HG03064 (cell line): Measurements from ENCODE around the gene PTPRJ.
"Not testable (repeated sequence)": the region's sequence is repeated elsewhere in the genome, so short reads cannot be mapped to it uniquely, and the experiment has no call there.

Experiments
- ATAC-seq: cut with Tn5 transposase; IDR thresholded peaks from one replicate; pipeline ENCODE4 v1.9.1; 2021; ENCODE audit warnings: low read depth; ENCODE audit not compliant: unreplicated experiment

The PTPRJ gene

DNA sequence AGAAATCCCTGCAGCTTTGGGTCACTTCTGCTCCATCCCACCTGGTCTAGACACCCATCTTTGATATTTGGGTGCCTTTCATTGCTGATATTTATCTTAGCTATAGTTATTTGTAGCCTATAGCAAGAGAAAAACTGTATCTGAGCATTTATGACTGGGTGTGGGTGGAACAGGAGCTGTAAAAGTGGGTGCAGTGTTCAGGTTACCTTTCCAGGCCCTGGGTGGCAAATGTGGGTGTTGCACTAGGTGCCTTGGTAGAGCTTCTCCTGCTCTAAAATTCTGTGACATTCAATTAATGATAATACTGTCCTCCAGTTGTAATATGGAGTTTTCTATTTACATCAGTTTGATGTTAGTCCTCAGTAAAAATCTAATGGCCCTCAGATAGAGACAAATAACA is 157.9 kb downstream of the PTPRJ start:
- no peak for ATAC-seq

DNA sequence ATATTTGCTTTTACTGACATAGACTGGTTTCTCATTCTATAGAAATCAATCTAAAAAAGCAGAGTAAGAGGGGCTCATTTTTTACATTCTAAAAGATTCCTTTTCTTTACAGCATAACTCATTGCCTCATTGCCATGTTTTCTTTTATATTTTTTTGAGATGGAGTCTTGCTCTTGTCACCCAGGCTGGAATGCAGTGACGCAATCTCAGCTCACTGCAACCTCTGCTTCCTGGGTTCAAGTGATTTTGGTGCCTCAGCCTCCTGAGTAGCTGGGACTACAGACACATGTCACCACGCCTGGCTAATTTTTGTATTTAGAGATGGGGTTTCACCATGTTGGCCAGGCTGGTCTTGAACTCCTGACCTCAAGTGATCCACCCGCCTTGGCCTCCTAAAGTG is 159.5 kb downstream of the PTPRJ start:
- ATAC-seq: not testable (repeated sequence)

DNA sequence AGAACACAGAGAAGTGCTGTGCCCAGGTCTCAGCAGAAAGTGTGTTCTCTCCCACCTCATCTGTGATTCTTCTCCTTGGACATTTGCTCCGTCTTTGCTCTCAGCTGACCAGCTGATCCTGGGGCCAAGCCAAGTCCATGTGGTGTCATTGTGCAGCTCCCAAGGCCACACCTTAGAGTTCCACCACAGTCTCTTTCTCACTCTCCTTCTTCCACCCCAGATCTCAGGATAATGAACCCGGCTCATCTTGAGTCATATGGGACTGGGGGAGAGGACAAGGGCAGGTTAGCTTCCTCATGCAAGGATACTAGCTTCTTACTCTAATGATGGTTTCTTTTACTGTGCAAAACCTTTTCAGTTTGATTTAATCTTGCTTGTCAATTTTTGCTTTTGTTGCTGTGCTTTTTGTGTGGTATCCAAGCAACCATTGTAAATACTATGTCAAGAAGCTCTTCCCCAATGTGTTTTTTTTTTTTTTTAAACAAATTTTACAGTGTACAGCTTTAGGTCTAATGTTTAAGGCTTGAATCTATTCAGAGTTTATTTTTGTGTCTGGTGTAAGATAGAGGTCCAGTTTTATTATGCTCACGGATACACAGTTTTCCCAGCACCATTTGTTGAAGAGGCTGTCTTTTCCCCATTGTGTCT is 161.2 kb downstream of the PTPRJ start:
- ATAC-seq: no peak

DNA sequence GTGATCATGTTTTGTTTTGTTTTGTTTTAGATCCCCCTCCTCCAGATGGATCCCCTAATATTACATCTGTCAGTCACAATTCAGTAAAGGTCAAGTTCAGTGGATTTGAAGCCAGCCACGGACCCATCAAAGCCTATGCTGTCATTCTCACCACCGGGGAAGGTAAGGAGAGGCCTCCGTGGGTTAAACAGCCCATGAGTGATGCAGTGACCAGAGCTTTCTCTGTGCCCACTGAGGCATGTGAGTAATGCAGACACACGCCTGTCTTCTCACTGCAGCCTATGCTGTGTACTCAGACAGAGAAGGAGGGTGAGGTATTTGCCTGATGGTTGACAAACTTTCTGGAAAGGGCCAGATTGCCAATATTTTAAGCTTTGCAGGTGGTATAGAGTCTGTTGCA is 162.5 kb downstream of the PTPRJ start:
- ATAC-seq: no peak

DNA sequence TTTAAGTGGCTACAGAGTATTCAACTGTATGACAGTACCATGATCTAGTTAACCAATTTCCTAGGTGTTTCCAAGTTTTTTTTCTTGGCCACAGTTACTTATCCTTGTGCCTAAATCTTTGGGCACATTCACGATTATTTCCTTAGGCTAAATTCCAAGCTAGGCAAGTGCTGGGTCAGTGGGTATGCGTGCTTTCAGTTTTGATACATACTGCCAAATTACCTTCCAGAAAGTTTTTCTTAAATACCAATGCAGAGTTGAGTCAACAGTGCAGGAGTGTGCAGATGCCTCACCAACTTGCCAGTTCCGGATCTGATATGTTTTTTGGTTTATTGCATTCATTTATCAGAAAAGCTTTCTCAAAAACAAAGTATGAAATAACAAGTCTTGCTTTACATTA is 168.4 kb downstream of the PTPRJ start:
- no peak for ATAC-seq

DNA sequence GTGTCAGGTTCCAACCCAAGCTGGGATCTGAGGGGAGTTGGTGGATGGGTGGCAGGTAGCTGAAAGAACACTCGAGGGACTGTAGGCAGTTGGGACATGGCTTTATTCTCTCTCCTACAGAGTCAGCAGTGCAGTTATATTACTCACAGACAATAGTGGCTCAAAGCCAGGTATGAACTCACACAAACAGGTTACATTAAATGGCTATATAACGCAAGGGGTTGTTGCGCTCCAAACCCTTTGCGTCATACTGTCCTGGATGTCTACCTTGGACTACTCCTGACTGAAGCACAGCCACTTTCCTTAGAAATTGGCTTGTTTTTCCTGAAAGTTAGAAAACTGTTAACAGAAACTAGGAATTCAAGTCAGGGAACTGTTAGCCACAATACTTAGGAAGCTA is 169.9 kb downstream of the PTPRJ start:
- no peak for ATAC-seq

DNA sequence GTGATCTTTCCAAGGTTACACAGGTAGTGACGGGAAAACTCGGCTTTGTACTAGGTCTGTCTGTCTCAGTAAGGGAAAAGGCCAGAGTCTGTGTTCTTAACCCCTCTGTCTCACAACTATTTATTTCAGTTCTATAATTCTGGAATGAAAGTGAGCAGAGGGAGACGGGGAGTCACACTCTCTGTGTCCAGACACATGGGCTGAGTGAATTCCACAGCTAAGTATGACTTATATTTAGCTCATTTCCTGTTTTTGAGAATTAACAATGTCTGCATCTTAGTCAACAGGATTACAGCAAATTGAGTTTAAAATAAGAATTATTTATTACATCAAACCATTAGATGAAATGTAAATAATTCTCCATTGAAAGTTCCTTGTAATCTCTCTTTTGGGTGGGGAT is 173.8 kb downstream of the PTPRJ start:
- no peak for ATAC-seq

DNA sequence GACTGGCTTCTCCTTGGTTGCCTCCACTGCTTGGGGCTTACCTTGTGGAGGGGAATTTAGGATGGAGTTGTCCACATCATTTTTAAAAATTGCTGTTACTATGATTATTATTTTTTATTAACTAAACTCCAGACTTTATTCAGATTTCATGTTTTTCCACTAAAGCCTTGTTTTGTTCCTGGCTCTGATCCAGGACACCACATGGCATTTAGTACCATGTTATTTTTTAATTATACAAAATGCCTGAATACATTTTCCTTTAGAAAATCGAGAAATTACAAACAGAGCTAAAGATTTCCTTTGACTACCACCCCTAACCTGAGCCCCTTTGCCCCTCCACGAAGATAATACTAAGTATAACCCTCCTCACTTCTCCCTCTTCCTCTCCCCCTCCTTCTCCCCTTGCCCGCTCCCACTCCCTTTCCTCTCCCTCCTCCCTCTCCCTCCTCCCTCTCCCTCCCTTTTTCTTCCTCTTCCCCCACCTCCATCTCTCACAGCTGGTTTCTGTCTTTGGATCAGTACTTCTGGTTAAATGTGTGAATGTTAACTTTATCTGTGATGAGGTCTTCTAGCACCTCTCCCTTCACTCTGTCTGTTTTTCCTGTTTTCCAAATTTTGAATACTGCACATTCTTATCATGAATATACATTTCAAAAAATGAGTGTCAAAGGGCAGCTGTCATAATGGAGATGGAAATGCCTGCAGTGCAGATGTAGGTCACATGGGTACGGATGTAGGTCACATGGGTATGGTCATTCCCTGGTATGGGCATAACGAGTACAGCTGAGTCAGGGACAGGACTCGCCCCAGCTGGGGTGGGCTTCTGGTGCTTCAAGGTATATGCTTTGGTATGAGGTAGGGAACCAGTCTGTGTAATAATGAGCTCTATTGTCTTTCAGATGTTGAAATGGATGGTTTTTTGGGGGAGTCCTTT is 181.9 kb downstream of the PTPRJ start:
- no peak for ATAC-seq

DNA sequence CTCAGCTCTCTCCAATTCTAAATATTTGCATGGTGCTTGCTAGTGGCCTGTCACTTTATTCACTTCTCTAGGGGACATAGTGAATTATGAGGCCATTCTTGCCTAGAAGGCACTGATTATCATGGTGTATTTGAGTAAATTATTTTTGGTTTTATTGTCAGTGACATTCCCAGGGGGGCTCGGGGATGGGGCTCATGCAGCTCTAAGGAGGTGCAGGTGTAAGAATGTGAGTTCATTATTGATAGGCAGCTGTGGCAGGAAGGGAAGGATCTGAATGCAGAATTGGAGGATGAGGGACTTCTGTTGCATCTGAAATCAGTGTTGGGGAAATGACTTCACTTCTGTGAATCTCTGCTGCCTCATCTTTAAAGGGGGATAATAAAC is 182.5 kb downstream of the PTPRJ start:
- no peak for ATAC-seq

DNA sequence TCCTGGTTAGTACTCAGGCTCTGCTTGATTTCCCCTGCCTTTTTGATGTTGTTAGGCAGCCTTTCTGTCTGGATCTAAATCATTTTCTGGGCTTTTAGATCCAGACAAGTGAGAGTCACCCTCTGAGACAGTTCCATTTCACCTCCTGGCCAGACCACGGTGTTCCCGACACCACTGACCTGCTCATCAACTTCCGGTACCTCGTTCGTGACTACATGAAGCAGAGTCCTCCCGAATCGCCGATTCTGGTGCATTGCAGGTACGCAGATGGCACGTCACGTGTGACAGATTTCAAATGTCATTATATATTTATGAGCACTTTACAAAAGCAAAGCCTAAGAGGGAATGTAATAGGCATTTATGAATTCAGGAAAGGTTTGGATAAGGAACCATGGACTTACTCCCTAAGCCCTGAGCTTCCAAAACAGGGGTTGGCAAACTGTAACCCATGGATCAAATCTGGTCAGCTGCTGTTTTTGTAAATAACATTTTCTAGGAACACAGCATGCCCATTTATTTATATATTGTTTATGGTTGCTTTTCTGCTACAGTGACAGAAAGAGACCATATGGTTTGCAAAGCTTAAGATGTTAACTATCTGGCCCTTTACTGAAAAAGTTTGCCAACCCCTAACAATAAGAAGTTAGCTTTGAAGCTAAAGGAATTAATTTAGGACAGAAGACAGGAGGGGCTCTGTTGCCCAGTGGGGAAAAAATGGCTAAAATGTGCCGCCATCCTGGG is 183.2 kb downstream of the PTPRJ start:
- no peak for ATAC-seq

DNA sequence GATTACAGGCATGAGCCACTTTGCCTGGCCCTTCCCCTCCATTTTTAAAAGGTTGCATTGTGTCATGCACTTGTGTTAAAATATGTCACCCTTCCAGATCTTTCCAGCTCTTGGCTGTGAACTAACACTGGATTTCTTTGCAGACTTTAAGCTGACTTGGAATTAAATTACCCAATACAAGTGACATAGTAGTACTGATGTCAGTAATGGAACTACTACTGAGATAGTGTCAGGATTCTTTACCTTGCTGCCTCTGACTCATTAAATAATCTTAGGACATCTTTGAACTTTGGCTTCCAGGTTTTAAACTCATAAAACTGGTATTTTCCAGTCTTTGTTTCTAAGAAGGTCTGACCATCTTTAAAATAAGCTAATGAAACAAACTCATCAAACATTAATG is 184.5 kb downstream of the PTPRJ start:
- no peak for ATAC-seq

DNA sequence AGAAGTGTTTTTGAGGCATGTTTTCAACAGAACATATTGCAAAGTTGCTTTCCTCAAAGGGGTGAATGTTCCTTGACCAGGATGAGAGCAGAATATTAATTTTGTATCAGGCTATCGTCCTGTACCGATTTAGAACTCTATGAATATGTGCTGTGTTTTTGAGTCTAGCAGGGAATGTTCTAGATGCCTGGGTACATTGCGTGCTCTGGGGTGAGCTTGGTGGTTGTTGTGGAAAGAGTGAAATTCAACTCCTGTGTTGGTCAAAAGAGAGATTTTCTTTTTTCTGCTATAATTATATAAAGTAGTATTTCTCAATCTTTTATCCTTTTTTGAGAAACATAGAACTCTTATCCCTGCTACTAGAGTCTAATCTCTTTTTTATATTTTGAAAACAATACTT is 185.1 kb downstream of the PTPRJ start:
- ATAC-seq: no peak

DNA sequence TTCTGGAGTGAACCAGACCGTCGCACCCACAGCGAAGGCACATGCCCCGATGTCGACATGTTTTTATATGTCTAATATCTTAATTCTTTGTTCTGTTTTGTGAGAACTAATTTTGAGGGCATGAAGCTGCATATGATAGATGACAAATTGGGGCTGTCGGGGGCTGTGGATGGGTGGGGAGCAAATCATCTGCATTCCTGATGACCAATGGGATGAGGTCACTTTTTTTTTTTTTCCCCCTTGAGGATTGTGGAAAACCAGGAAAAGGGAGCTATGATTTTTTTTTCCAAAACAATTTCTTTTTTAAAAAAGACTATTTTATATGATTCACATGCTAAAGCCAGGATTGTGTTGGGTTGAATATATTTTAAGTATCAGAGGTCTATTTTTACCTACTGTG is 187.0 kb downstream of the PTPRJ start:
- ATAC-seq: no peak

DNA sequence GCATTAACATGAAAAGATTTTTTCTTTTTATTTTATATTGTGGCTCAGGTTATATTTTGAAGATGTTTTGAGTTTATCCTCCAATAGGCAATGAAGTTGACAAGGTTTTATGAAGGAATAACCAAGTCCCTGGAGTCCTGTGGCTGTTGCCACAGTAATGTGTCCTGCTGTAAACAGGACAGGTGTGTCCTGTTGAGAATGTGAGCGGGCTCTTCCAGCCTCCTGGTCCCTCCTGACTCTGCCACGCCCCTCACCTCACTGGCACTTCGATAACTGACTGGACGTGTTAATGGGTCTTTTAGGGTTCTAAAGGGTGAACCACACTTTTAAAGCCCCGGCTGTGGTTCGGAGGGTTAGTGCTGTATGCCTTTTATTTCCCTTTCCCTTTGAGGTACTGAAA is 188.5 kb downstream of the PTPRJ start:
- ATAC-seq: no peak

DNA sequence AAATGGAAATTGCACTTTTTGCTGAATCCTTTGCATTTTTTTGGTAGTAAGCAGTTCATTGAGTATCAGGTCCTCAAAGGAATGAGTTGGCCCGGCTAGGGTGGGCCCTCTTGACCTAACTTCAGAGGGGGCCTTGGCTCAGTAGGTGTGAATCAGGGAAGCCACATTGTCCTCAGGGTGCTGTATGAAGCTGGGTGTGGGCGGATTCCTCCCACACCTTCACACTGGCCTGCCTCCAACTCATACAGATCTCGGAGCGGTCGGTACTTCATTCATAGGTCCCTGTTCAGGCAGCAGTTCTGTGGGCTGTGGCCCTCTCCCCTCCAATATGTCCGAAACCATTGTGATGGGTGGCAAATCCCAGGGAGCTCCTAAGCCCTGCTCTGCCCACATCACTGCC is 188.9 kb downstream of the PTPRJ start:
- ATAC-seq: no peak

DNA sequence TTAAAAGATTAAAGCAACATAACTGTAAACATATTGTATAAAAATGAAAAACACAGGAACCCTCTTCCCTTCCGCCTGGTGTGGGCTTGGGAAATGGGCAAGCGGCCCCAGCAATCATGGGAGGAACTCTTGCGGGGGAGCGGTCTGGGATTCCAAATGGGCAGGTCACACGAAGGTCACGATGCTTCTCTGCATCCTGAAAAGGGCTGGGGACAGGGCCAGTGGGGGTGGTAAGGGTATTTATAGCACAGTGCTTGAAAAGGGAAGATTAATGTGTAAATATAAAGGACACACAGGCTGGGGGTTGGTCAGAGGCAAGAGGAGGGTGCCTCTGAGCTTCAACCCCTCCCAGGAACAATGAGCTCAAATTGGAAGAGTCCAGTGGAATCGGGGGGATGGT is 189.4 kb downstream of the PTPRJ start:
- ATAC-seq: no peak

DNA sequence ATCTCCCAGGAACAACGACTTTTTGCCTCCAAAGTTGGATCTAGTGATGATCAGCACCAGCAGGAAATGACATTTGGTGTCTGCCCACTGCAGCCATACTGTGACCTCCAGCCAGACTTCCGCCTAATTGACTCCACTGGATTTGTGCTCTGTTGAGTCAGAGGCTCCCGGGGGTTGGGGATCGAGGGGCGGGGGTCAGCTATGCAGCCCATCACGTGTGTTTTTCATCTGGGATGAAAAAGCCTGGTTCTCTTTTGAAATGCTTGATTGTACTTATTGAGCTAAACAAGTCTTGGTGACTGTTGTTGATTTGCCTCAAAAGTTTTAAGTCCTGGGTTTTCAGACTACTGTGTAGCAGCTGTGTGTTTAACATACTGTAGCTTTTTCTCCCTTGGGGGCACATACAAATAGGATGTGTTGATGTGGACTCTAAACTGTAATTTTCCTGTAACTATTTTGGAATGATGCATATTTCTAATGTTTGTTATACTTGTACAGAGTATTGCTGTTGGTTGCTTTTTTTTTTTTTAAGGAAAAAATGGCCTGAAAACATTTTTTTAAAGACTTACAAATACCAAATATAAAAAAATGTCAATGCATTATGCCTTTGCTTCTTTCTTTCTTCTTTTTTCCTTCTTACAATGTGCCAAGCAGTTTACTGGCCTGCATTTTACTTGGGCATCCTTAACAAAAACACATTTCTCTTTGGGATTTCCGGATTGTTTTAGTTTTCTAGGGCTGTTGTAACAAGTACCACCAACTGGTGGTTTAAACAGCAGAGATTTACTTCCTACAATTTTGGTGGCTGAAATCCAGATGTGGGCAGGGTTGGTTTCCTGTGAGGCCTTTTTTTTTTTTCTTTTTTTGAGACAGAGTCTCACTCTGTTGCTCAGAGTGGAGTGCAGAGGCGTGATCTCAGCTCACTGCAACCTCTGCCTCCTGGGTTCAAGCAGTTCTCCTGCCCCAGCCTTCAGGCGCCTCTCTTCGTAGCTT is 190.2 kb downstream of the PTPRJ start:
- no peak for ATAC-seq

DNA sequence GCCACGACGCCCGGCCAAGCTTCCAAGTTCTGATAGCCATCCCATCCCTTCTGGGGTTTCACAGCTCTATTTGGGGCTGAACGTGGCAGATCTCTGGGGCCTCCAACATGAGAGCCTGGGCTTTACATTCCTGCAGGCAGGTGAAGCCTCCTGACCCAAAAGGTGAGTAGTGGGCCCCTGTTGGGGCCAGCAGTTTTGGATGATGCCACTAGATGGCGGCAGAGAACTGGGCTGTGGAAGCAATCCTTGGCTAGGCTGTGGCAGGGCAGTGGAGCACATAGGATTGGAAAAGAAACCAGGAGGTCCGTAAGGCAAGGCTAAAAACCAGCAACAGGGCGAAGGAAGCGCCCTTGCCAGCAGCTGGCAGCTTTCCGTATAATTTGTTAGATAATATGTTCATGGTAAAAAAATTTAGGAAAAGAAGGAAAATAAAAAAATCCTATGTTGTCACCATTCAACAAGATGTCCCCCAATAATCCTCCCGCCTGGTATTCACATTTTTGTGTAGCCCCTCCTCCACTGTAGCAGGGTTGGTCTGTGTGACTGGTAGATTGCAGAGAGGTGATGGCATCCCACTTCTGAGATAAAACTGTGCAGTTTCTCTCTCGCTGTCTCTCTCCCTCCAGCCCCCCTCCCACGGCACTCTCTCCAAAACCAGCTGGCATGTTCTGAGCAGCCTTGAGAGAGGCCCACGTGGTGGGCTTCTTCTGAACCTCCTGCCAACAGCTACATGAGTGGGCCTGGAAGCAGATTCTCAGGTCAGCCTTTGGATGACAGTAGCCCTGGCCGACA is 192.7 kb downstream of the PTPRJ start:
- ATAC-seq: no peak

DNA sequence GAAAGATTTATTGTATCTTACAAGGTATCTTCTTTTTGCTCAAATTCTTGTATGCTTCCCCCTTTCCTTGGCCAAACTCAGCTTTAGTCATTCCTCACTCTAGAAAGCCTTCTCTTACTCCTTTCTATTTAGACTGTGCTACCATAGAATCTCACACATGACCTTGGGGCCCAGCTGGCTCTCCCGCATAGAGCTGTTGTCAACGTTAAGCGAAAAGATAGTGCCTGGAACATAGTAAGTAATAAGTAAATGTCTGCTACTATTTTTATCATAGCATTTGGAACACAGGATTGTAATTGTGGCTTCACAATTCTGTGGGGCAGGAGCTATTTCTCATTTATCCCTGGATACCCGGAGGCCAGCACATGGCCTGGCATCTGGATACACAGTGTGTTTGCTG is 197.3 kb downstream of the PTPRJ start:
- no peak for ATAC-seq

DNA sequence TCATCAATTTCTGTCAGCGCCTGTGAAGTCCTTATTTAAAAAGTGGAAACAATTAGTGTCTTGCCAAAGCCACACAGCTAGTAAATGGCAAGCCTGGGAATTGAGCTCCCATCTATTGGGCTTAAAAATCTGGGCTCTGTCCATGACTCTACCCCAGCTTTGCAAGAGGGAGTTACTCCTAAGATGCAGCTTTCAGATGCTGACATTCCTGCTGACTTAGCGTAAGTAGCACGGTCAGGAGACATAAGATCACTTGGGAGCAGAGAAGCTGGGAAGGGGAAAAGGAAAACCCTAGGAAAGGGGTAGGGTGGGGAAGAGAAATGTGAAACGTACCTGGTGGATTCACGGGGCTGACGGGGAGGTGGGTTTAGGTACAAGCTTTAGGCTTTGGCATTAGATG is 200.3 kb downstream of the PTPRJ start:
- ATAC-seq: no peak
